HG03097 (cell line): ENCODE data around the gene KDM8.
"Not testable (repeated sequence)": the region's sequence is repeated elsewhere in the genome, so short reads cannot be mapped to it uniquely, and the experiment has no call there.

Source experiments
- ATAC-seq: cut with Tn5 transposase; IDR thresholded peaks from one replicate; pipeline ENCODE4 v1.9.1; 2021; ENCODE audit not compliant: unreplicated experiment, low FRiP score

Gene KDM8

GRCh38 chr16:27190316-27190871 lies 12.9 kb upstream of the KDM8 start:
- no peak for ATAC-seq

- no peak for ATAC-seq
Observed at GRCh38 chr16:27191352-27191924, 11.9 kb upstream of the KDM8 start.

- no peak for ATAC-seq
Observed at GRCh38 chr16:27193300-27193990, 9.9 kb upstream of the KDM8 start.

GRCh38 chr16:27195076-27195741 lies 8.1 kb upstream of the KDM8 start:
- no peak for ATAC-seq

GRCh38 chr16:27195941-27196595 lies 7.3 kb upstream of the KDM8 start:
- no peak for ATAC-seq

- no peak for ATAC-seq
Observed at GRCh38 chr16:27197004-27197403, 6.3 kb upstream of the KDM8 start.

GRCh38 chr16:27198451-27199234 lies 4.7 kb upstream of the KDM8 start:
- ATAC-seq: no peak

- no peak for ATAC-seq
Observed at GRCh38 chr16:27199235-27199586, 4.1 kb upstream of the KDM8 start.

- ATAC-seq: peak; percentile 30
Observed at GRCh38 chr16:27199736-27200135, 3.6 kb upstream of the KDM8 start.

GRCh38 chr16:27200914-27201313 lies 2.4 kb upstream of the KDM8 start:
- not testable (repeated sequence) for ATAC-seq

GRCh38 chr16:27202923-27203506 lies 311 bp upstream of the KDM8 start:
- peak; percentile 57 for ATAC-seq

- no peak for ATAC-seq
Observed at GRCh38 chr16:27204312-27204915, 1.1 kb downstream of the KDM8 start.

- no peak for ATAC-seq
Observed at GRCh38 chr16:27205423-27206065, 2.2 kb downstream of the KDM8 start.

GRCh38 chr16:27207121-27207520 lies 3.8 kb downstream of the KDM8 start:
- ATAC-seq: not testable (repeated sequence)

- ATAC-seq: no peak
Observed at GRCh38 chr16:27208081-27208680, 4.9 kb downstream of the KDM8 start.

GRCh38 chr16:27208796-27209195 lies 5.5 kb downstream of the KDM8 start:
- no peak for ATAC-seq

GRCh38 chr16:27209591-27209990 lies 6.3 kb downstream of the KDM8 start:
- ATAC-seq: no peak

- no peak for ATAC-seq
Observed at GRCh38 chr16:27210174-27210573, 6.8 kb downstream of the KDM8 start.

- no peak for ATAC-seq
Observed at GRCh38 chr16:27211026-27211425, 7.7 kb downstream of the KDM8 start.
